Bronchial epithelial cell (primary cell): ENCODE results near the gene MYO1C. TPM values are rescaled to one million over a fixed set of nuclear protein-coding genes. Genes with fewer than 3 reads are reported as not detected.
A peak's percentile ranks its signal among the peaks of the same experiment; 100 is the strongest.

ENCODE experiments used
- DNase-seq: peaks from one replicate; pipeline ENCODE4 v3.0.0-alpha.2; 2010; ENCODE audit warnings: low read depth
- FAIRE-seq: peaks from 2 replicates; lab custom pipeline; 2011; peaks lifted over from hg19 to GRCh38; lab: Jason Lieb, UNC
- H3K27me3 ChIP-seq: 2 replicates; pipeline ENCODE4 v1.5.1; 2011; ENCODE audit warnings: low read length; ENCODE audit not compliant: control insufficient read depth, insufficient read depth
- H3K36me3 ChIP-seq: 2 replicates; pipeline ENCODE4 v1.5.1; 2011; ENCODE audit warnings: low read length; ENCODE audit not compliant: control insufficient read depth, insufficient read depth
- H3K4me3 ChIP-seq: 2 replicates; pipeline ENCODE4 v1.5.1; 2011; ENCODE audit warnings: mild to moderate bottlenecking, low read depth, low read length, control low read depth
- CTCF ChIP-seq: IDR thresholded peaks from 2 replicates; pipeline ENCODE4 v1.5.1; 2011; ENCODE audit warnings: mild to moderate bottlenecking, moderate library complexity, low read length, control low read depth, inconsistent platforms; ENCODE audit not compliant: insufficient read depth, severe bottlenecking
- total RNA-seq: library from RNA; depleted of rRNA; stranded (reverse); fragments of >200 nt; gene quantifications from 2 replicates; pipeline ENCODE4 v1.2.1, GENCODE V29; 2014

MYO1C gene
- total RNA-seq, 1 donor from 2014 or later: 80.3 TPM

- no peaks in the 10 kb centered on the region for H3K27me3 ChIP-seq
- no peak for TF ChIP-seq CTCF
- no peaks in the 10 kb centered on the region for H3K36me3 ChIP-seq
- no peak overlapping the region for H3K4me3 ChIP-seq
- DNase-seq (no peak), FAIRE-seq (no peak)
Observed at GRCh38 chr17:1518410-1518809, 25.9 kb upstream of the MYO1C start.

- H3K27me3 ChIP-seq: no peaks in the 10 kb centered on the region
- DNase-seq (peak; percentile 94), FAIRE-seq (no peak)
- peak within 1 kb of the TSS; percentile 93 for H3K4me3 ChIP-seq
- H3K36me3 ChIP-seq: peaks cover 2% of the 10 kb centered on the region
- peak; percentile 23 for TF ChIP-seq CTCF
Observed at GRCh38 chr17:1516388-1517161, 24.1 kb upstream of the MYO1C start, which contains the start of gene INPP5K. INPP5K (minus strand) TSS chr17:1516612; CDS start chr17:1516499, 113 bp downstream.

- Histone ChIP-seq H3K27me3 (no peaks in the 10 kb centered on the region), H3K36me3 (peaks cover 2% of the 10 kb centered on the region), H3K4me3 (peak overlapping the region; percentile 93)
- peak; percentile 83 for DNase-seq
- peak; percentile 68 for TF ChIP-seq CTCF
- peak; percentile 83 for FAIRE-seq
Observed at GRCh38 chr17:1515640-1516387, 23.3 kb upstream of the MYO1C start.

- FAIRE-seq (no peak), DNase-seq (peak; percentile 76)
- no peak for TF ChIP-seq CTCF
- Histone ChIP-seq H3K27me3 (no peaks in the 10 kb centered on the region), H3K4me3 (no peak overlapping the region), H3K36me3 (peaks cover 9% of the 10 kb centered on the region)
Observed at GRCh38 chr17:1512351-1512750, 19.9 kb upstream of the MYO1C start.

GRCh38 chr17:1511756-1512321 is 19.4 kb upstream of the MYO1C start:
- peaks cover 9% of the 10 kb centered on the region for H3K36me3 ChIP-seq
- TF ChIP-seq CTCF: no peak
- no peaks in the 10 kb centered on the region for H3K27me3 ChIP-seq
- no peak overlapping the region for H3K4me3 ChIP-seq
- FAIRE-seq: peak; percentile 86
- DNase-seq: peak; percentile 71
